SK-N-SH (cell line): ENCODE results near the gene ZNF791. TPM values are rescaled to one million over a fixed set of nuclear protein-coding genes. Genes with fewer than 3 reads are reported as not detected.

ENCODE experiments used
- CTCF ChIA-PET: fragments of 300-600, 350-600 bp; formaldehyde crosslinking; extraction: SDS; loops from one replicate; lab custom pipeline; 2021; lab: Yijun Ruan, JAX
- POLR2A ChIA-PET: fragments of 350-600 bp; sonication (Branson Sonifier 250); formaldehyde crosslinking; extraction: SDS; loops from one replicate; lab custom pipeline; 2020; ENCODE audit warnings: antibody characterized with exemption, inconsistent platforms; lab: Yijun Ruan, JAX
- DNase-seq: peaks from one replicate; pipeline ENCODE4 v3.0.0; 2012
- H2AFZ ChIP-seq: fragments of 200-600 bp; sonication (generic); 2 replicates; pipeline ENCODE4 v1.8.1; 2016; ENCODE audit warnings: antibody characterized with exemption, mild to moderate bottlenecking, low read depth
- H3F3A ChIP-seq: fragments of 200-600 bp; sonication (generic); replicated peaks from 2 replicates; pipeline ENCODE3; 2016; ENCODE audit warnings: antibody characterized with exemption, mild to moderate bottlenecking; ENCODE audit not compliant: insufficient read depth
- H3K27ac ChIP-seq, 2 experiments: fragments of 200-500 bp in 1 of 2; fragments of 200-600 bp in 1 of 2; sonication (Bioruptor generic) in 1 of 2; sonication (generic), shearing (Covaris generic) in 1 of 2; 2 replicates each; pipeline versions ENCODE4 v1.5.1 to v1.6.1; 2014 to 2016; ENCODE audit warnings: low read depth in 2 of 2, inconsistent platforms in 1 of 2, low read length in 1 of 2, mild to moderate bottlenecking in 1 of 2, mixed read lengths in 1 of 2
- H3K27me3 ChIP-seq: fragments of 200-600 bp; sonication (generic), shearing (Covaris generic); 2 replicates; pipeline ENCODE4 v1.6.1; 2016; ENCODE audit warnings: mixed run types; ENCODE audit not compliant: insufficient read depth
- H3K36me3 ChIP-seq, 2 experiments: fragments of 200-500 bp in 1 of 2; fragments of 200-600 bp in 1 of 2; sonication (Bioruptor generic) in 1 of 2; sonication (generic) in 1 of 2; replicated peaks in 1 of 2; 2 replicates each; pipeline versions ENCODE3 to v1.5.1; 2014 to 2016; ENCODE audit warnings: low read length in 1 of 2, mild to moderate bottlenecking in 1 of 2; ENCODE audit not compliant: insufficient read depth in 2 of 2, control insufficient read depth in 1 of 2
- H3K4me1 ChIP-seq, 2 experiments: fragments of 200-500 bp in 1 of 2; fragments of 200-600 bp in 1 of 2; sonication (Bioruptor generic) in 1 of 2; sonication (generic), shearing (Covaris generic) in 1 of 2; 2 replicates each; pipeline versions ENCODE4 v1.5.1 to v1.6.1; 2014 to 2016; ENCODE audit warnings: low read depth in 1 of 2, low read length in 1 of 2, mixed run types in 1 of 2; ENCODE audit not compliant: insufficient read depth in 2 of 2, control insufficient read depth in 1 of 2
- H3K4me2 ChIP-seq: fragments of 200-600 bp; sonication (generic), shearing (Covaris generic); 2 replicates; pipeline ENCODE4 v1.6.1; 2017; ENCODE audit warnings: mixed run types
- H3K4me3 ChIP-seq, 2 experiments: fragments of 200-500 bp in 1 of 2; fragments of 200-600 bp in 1 of 2; sonication (Bioruptor generic) in 1 of 2; sonication (generic), shearing (Covaris generic) in 1 of 2; 2 replicates each; pipeline versions ENCODE4 v1.5.1 to v1.8.1; 2014 to 2016; ENCODE audit warnings: low read depth in 2 of 2, inconsistent platforms in 1 of 2, low read length in 1 of 2, mild to moderate bottlenecking in 1 of 2, mixed read lengths in 1 of 2, moderate library complexity in 1 of 2
- H3K79me2 ChIP-seq: fragments of 200-600 bp; sonication (generic); 2 replicates; pipeline ENCODE4 v1.8.1; 2017; ENCODE audit warnings: mild to moderate bottlenecking; ENCODE audit not compliant: insufficient read depth
- H3K9ac ChIP-seq: fragments of 200-600 bp; sonication (generic); 2 replicates; pipeline ENCODE4 v1.6.1; 2017; ENCODE audit warnings: mixed run types
- H3K9me2 ChIP-seq: fragments of 200-600 bp; sonication (generic); 2 replicates; pipeline ENCODE4 v1.6.1; 2017; ENCODE audit warnings: mixed run types
- H3K9me3 ChIP-seq: fragments of 200-600 bp; sonication (generic); 2 replicates; pipeline ENCODE4 v1.6.1; 2017; ENCODE audit warnings: mixed run types, mild to moderate bottlenecking, moderate library complexity
- H4K20me1 ChIP-seq: fragments of 200-600 bp; sonication (generic); 2 replicates; pipeline ENCODE4 v1.6.1; 2017; ENCODE audit warnings: mild to moderate bottlenecking, mixed run types; ENCODE audit not compliant: insufficient read depth
- CHD2 ChIP-seq: fragments of 150-350 bp; IDR thresholded peaks from 2 replicates; pipeline ENCODE4 v1.6.1; 2018; ENCODE audit warnings: low read length; ENCODE audit not compliant: partially characterized antibody
- ELF1 ChIP-seq: IDR thresholded peaks from 2 replicates; pipeline ENCODE4 v1.4.0; 2012
- EP300 ChIP-seq, 2 experiments: IDR thresholded peaks; 2 replicates each; pipeline versions ENCODE4 v1.4.0 to v1.6.1; 2012; ENCODE audit warnings: borderline replicate concordance in 1 of 2, low read depth in 1 of 2, low read length in 1 of 2
- FOSL2 ChIP-seq: IDR thresholded peaks from 2 replicates; pipeline ENCODE4 v1.4.0; 2012; ENCODE audit warnings: low read depth, mild to moderate bottlenecking, moderate library complexity, borderline replicate concordance
- FOXJ3 ChIP-seq: sonication (generic); formaldehyde crosslinking; IDR thresholded peaks from 2 replicates; pipeline ENCODE4 v1.5.1; 2020; ENCODE audit warnings: mild to moderate bottlenecking, missing genetic modification reagents
- GATA2 ChIP-seq: sonication (generic); formaldehyde crosslinking; IDR thresholded peaks from 2 replicates; pipeline ENCODE4 v1.5.0; 2020; ENCODE audit warnings: mild to moderate bottlenecking, missing genetic modification reagents
- MEF2A ChIP-seq: IDR thresholded peaks from 2 replicates; pipeline ENCODE4 v1.4.0; 2012; ENCODE audit warnings: low read depth, borderline replicate concordance
- MXI1 ChIP-seq: IDR thresholded peaks from 2 replicates; pipeline ENCODE4 v1.6.1; 2012; ENCODE audit warnings: mild to moderate bottlenecking, low read depth, low read length, improper control_type of control experiment
- NFIC ChIP-seq: IDR thresholded peaks from 2 replicates; pipeline ENCODE4 v1.4.0; 2012; ENCODE audit warnings: borderline replicate concordance
- NRF1 ChIP-seq: IDR thresholded peaks from 2 replicates; pipeline ENCODE4 v1.6.1; 2012; ENCODE audit warnings: low read depth, mild to moderate bottlenecking, low read length
- PBX3 ChIP-seq: IDR thresholded peaks from 2 replicates; pipeline ENCODE4; 2012
- POLR2AphosphoS5 ChIP-seq: IDR thresholded peaks from 2 replicates; pipeline ENCODE4 v1.6.1; 2012; ENCODE audit warnings: low read depth, low read length
- RAD21 ChIP-seq: IDR thresholded peaks from 2 replicates; pipeline ENCODE4 v1.6.1; 2012; ENCODE audit warnings: mild to moderate bottlenecking, low read length
- RCOR1 ChIP-seq: fragments of 150-350 bp; IDR thresholded peaks from 2 replicates; pipeline ENCODE4 v1.6.1; 2017; ENCODE audit warnings: antibody characterized with exemption, low read length
- SIN3A ChIP-seq: IDR thresholded peaks from 2 replicates; pipeline ENCODE4 v1.6.1; 2012; ENCODE audit warnings: low read depth, mild to moderate bottlenecking, low read length, moderate library complexity, borderline replicate concordance
- TAF1 ChIP-seq: IDR thresholded peaks from 2 replicates; pipeline ENCODE4 v1.6.1; 2012; ENCODE audit warnings: low read depth, mild to moderate bottlenecking, low read length, moderate library complexity, borderline replicate concordance
- TCF12 ChIP-seq: IDR thresholded peaks from 2 replicates; pipeline ENCODE4 v1.4.0; 2012
- TEAD4 ChIP-seq: IDR thresholded peaks from 2 replicates; pipeline ENCODE4 v1.4.0; 2012; ENCODE audit warnings: mild to moderate bottlenecking, borderline replicate concordance; ENCODE audit not compliant: insufficient read depth
- WGBS: methylation state at CpG from one replicate; pipeline ENCODE4 v1.1.6; 2017; ENCODE audit warnings: low lambda C conversion rate; 5-methylcytosine and 5-hydroxymethylcytosine counted together
- polyA plus RNA-seq, 3 experiments: library from polyadenylated mRNA; depleted of rRNA; stranded (reverse); fragments of >200 nt; gene quantifications; 2 replicates each; pipeline ENCODE4 v1.2.3, GENCODE V29; 2012
- TF ChIP-seq, protein P1 (sequence below): fragments of 200-600 bp; sonication (generic); IDR thresholded peaks from 2 replicates; pipeline ENCODE4 v1.6.1; 2017; ENCODE audit warnings: antibody characterized with exemption, mild to moderate bottlenecking, moderate library complexity
- TF ChIP-seq, protein P2 (sequence below): fragments of 150-350 bp; IDR thresholded peaks from 2 replicates; pipeline ENCODE4 v1.6.1; 2017; ENCODE audit warnings: antibody characterized with exemption, low read length, low read depth, borderline replicate concordance

ZNF791 gene
- polyA plus RNA-seq, 1 of the 3 experiments (the other 2 are of a cell fraction): 8.9 TPM

- H3K4me1 ChIP-seq: no peaks in the 10 kb centered on the region
- 90% methylated on average over 9 of the region's 9 CpGs for WGBS
Measured at GRCh38 chr19:12581100-12581499, 29.6 kb upstream of the ZNF791 start.

More at GRCh38 chr19:12581100-12581499, 29.6 kb upstream of the ZNF791 start:
- H3K27ac ChIP-seq: no peak overlapping the region
- H3F3A ChIP-seq: no peaks in the 10 kb centered on the region
- DNase-seq: no peak
- H2AFZ ChIP-seq: no peak overlapping the region
- no peak overlapping the region; a peak in 1 of 4 replicates for H3K4me3 ChIP-seq
- ChIA-PET CTCF (interaction anchor here (0.7 to 1.0 kb wide), 2 partner anchors 17 to 1717 kb away, joined by 3 read pairs; no protein-coding TSS in a partner anchor), POLR2A (no interaction called here)
- TF ChIP-seq NFIC (no peak), FOSL2 (no peak), TAF1 (no peak), TEAD4 (no peak), MEF2A (no peak), RCOR1 (no peak), ELF1 (no peak), CHD2 (no peak), RAD21 (no peak), SIN3A (no peak), NRF1 (no peak), POLR2AphosphoS5 (no peak), TCF12 (no peak), PBX3 (no peak), FOXJ3 (CRISPR knock-in tag) (no peak), GATA2 (CRISPR knock-in tag) (no peak), MXI1 (no peak), EP300 (IDR thresholded peaks at IDR 0.05; ENCODE audit: borderline replicate concordance in 1 of 2, low read depth in 1 of 2, low read length in 1 of 2) (no peak)
- TF ChIP-seq, protein P1, sequence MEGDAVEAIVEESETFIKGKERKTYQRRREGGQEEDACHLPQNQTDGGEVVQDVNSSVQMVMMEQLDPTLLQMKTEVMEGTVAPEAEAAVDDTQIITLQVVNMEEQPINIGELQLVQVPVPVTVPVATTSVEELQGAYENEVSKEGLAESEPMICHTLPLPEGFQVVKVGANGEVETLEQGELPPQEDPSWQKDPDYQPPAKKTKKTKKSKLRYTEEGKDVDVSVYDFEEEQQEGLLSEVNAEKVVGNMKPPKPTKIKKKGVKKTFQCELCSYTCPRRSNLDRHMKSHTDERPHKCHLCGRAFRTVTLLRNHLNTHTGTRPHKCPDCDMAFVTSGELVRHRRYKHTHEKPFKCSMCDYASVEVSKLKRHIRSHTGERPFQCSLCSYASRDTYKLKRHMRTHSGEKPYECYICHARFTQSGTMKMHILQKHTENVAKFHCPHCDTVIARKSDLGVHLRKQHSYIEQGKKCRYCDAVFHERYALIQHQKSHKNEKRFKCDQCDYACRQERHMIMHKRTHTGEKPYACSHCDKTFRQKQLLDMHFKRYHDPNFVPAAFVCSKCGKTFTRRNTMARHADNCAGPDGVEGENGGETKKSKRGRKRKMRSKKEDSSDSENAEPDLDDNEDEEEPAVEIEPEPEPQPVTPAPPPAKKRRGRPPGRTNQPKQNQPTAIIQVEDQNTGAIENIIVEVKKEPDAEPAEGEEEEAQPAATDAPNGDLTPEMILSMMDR: no peak
- TF ChIP-seq, protein P2, sequence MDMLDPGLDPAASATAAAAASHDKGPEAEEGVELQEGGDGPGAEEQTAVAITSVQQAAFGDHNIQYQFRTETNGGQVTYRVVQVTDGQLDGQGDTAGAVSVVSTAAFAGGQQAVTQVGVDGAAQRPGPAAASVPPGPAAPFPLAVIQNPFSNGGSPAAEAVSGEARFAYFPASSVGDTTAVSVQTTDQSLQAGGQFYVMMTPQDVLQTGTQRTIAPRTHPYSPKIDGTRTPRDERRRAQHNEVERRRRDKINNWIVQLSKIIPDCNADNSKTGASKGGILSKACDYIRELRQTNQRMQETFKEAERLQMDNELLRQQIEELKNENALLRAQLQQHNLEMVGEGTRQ: no peak
- H4K20me1 ChIP-seq: no peaks in the 10 kb centered on the region
- H3K4me2 ChIP-seq: no peak overlapping the region
- H3K9ac ChIP-seq: no peak overlapping the region
- peaks cover 13% of the 10 kb centered on the region; the same call in 1 of the 2 replicates for H3K9me3 ChIP-seq
- H3K79me2 ChIP-seq: no peaks in the 10 kb centered on the region
- H3K36me3 ChIP-seq: peaks cover 19 to 42% of the 10 kb centered on the region in 2 experiments
- no peaks in the 10 kb centered on the region for H3K27me3 ChIP-seq
- no peaks in the 10 kb centered on the region for H3K9me2 ChIP-seq
